Naive thymus-derived CD8-positive, alpha-beta T cell (primary cell): Measurements from ENCODE around the gene MYO5B. TPM values are rescaled to one million over a fixed set of nuclear protein-coding genes. Genes with fewer than 3 reads are reported as not detected.

Experiments
- ATAC-seq, 2 donors: fragments of 150-1000 bp; cut with Tn5 transposase in 1 of 2; sonication (Bioruptor Pico), chemical (Tn5 transposase) in 1 of 2; 1 replicate in 1 of 2; 2 replicates in 1 of 2; pipeline ENCODE4 v1.10.0; 2021; ENCODE audit warnings: mild to moderate bottlenecking in 2 of 2, moderate library complexity in 2 of 2
- POLR2A ChIA-PET: fragments of 350-600 bp; sonication (Branson Sonifier 250); formaldehyde crosslinking; loops from one replicate; lab custom pipeline; 2021; ENCODE audit warnings: antibody characterized with exemption; lab: Charles Lee
- DNase-seq, 10 donors: peaks; one replicate each; pipeline versions ENCODE4 v3.0.0 to v3.0.0-alpha.2; 2020 to 2022
- H3K27ac Mint-ChIP-seq, 10 donors: one replicate each; pipeline ENCODE4 v1.8.0; 2020 to 2022; ENCODE audit warnings: mild to moderate bottlenecking in 10 of 10, mixed read lengths in 10 of 10, moderate library complexity in 4 of 10, inconsistent platforms in 1 of 10
- H3K27me3 Mint-ChIP-seq, 5 donors: one replicate each; pipeline ENCODE4 v1.8.0; 2021 to 2022; ENCODE audit warnings: mixed read lengths in 5 of 5
- H3K36me3 Mint-ChIP-seq, 3 donors: one replicate each; pipeline ENCODE4 v1.8.0; 2020 to 2022; ENCODE audit warnings: mixed read lengths in 3 of 3, mild to moderate bottlenecking in 2 of 3, inconsistent platforms in 1 of 3
- H3K4me1 Mint-ChIP-seq, 4 donors: one replicate each; pipeline ENCODE4 v1.8.0; 2021 to 2022; ENCODE audit warnings: mixed read lengths in 4 of 4
- H3K4me3 Mint-ChIP-seq, 10 donors: one replicate each; pipeline ENCODE4 v1.8.0; 2020 to 2022; ENCODE audit warnings: mild to moderate bottlenecking in 10 of 10, mixed read lengths in 10 of 10, moderate library complexity in 6 of 10, inconsistent platforms in 1 of 10
- H3K9me3 Mint-ChIP-seq, 9 donors: one replicate each; pipeline ENCODE4 v1.8.0; 2020 to 2022; ENCODE audit warnings: mixed read lengths in 9 of 9, mild to moderate bottlenecking in 3 of 9, inconsistent platforms in 1 of 9, moderate library complexity in 1 of 9
- polyA plus RNA-seq, 3 donors: library from polyadenylated mRNA; unstranded; fragments of 300-500 nt; fragmentation: Illumina TruSeq; gene quantifications; one replicate each; pipeline ENCODE4 v1.2.3, GENCODE V29; 2021
- total RNA-seq, 8 experiments: library from RNA in 2 of 8; stranded (reverse) in 2 of 8; gene quantifications; one replicate each; pipeline ENCODE4 v1.2.3 and lab custom pipeline; 2021 to 2026

Gene MYO5B
- total and polyA plus RNA-seq, 5 experiments from 2014 or later = 0.03 TPM; not detected in 4

DNA sequence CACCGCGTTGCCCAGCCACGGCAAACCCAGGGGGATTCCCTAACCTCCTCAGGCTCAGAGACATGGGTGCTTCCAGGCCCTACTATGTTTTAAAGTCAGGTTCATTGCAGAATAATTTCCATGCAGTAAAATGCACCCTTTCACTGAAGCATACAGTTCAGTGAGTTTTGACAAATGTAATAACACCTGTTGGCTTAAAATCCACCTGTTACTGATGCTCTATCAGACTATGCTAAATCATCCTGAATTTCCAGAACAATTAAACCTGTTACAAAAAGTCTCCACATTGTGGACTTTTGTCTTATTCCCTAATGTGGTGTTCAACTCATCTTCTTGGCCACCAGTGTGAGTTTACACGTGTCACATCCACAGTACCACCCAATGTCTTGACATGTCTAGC lies 234.6 kb downstream of the MYO5B start:
- Mint-ChIP-seq H3K27ac (no peak overlapping the region), H3K27me3 (peaks cover 8 to 28% (median 18%) of the 10 kb centered on the region in 5 donors)
- POLR2A ChIA-PET = no interaction called here

DNA sequence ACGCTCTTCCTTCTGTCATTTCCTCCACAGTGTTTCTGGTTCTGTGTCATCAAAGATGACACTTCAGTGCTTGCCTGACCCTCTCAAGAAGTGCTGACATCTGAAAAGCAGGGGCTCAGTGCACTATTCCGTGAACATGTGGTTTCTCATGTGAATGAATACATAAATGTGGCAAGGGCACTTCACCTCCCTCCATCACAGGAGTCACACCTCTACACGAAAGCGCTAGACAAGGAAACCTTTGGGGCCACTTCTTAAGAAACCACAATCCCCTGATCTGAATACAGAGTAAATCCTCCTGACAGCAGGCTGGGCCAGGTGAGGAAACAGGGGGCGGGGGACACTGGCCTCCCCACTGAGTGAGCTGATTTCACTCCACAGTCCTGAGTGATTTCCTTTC lies 235.8 kb downstream of the MYO5B start:
- ATAC-seq (peak; percentile 28 to 85), DNase-seq (peak in 3 of 10 donors; percentile 12 to 25 (median 16))
- Mint-ChIP-seq H3K4me1 (peaks cover 26 to 45% (median 36%) of the 10 kb centered on the region in 4 donors), H3K27ac (peak overlapping the region in 6 of 10 donors; percentile 9 to 56 (median 28)), H3K27me3 (peaks cover 8 to 34% (median 19%) of the 10 kb centered on the region in 5 donors), H3K36me3 (no peaks in the 10 kb centered on the region), H3K9me3 (no peaks in the 10 kb centered on the region), H3K4me3 (peak overlapping the region in 4 of 10 donors; percentile 19 to 59 (median 45))
- POLR2A ChIA-PET = no interaction called here

More for the DNA sequence above, 234.6 kb downstream of the MYO5B start:
- DNase-seq (no peak), ATAC-seq (no peak)
- Mint-ChIP-seq H3K9me3 (no peaks in the 10 kb centered on the region), H3K4me3 (peak overlapping the region in 1 of 10 donors; percentile 12), H3K36me3 (no peaks in the 10 kb centered on the region), H3K4me1 (peaks cover 26 to 45% (median 36%) of the 10 kb centered on the region in 4 donors)

DNA sequence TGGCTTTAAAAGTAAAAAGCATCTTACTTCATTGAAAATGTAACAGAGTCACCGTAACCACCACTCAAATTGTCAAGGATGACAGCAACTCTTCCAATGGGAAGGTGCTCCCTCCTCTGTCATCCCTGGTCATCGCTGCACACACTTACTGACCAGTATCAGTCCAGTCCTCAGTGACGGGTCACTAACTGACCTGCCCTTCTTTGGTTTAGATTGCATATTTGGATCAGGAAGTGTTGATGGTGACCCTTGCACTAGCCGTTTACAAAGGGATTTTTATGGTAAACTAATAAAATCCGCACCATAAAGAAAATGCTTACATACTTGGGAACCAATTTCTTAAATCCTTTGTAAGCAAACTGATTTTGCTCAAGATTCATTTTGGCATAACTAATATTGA lies 239.7 kb downstream of the MYO5B start:
- H3K36me3 Mint-ChIP-seq = no peaks in the 10 kb centered on the region
- peaks cover 24 to 53% (median 45%) of the 10 kb centered on the region in 4 donors for H3K4me1 Mint-ChIP-seq
- POLR2A ChIA-PET = no interaction called here

DNA sequence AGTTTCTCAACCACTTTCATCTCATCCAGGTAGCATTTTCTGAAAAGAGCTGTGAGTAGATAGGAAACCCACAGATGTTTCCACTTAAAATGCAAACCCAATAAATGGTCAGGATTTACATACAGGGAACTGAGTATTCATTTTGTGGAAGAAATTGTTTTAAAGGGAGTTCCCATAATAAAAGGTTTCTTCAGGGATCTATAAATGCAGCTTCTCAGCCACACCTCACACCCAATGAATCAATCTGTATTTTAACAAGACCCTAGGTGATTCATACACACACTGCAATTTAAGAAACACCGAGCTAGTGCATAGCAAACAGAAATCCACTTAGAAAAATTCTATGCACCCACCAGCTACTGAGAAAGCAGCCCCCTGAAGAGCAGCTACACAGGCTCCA lies 241.6 kb downstream of the MYO5B start:
- Mint-ChIP-seq H3K27me3 (peaks cover under 1 to 34% (median 15%) of the 10 kb centered on the region in 5 donors), H3K36me3 (no peaks in the 10 kb centered on the region), H3K4me3 (no peak overlapping the region), H3K27ac (peak overlapping the region in 1 of 10 donors; percentile 47), H3K4me1 (peaks cover 24 to 48% (median 35%) of the 10 kb centered on the region in 4 donors), H3K9me3 (no peaks in the 10 kb centered on the region)
- POLR2A ChIA-PET = no interaction called here
- DNase-seq (no peak), ATAC-seq (no peak)

More for the DNA sequence above, 239.7 kb downstream of the MYO5B start:
- DNase-seq (no peak), ATAC-seq (no peak)
- Mint-ChIP-seq H3K27ac (no peak overlapping the region), H3K9me3 (no peaks in the 10 kb centered on the region), H3K4me3 (no peak overlapping the region), H3K27me3 (peaks cover 6 to 45% (median 24%) of the 10 kb centered on the region in 5 donors)

DNA sequence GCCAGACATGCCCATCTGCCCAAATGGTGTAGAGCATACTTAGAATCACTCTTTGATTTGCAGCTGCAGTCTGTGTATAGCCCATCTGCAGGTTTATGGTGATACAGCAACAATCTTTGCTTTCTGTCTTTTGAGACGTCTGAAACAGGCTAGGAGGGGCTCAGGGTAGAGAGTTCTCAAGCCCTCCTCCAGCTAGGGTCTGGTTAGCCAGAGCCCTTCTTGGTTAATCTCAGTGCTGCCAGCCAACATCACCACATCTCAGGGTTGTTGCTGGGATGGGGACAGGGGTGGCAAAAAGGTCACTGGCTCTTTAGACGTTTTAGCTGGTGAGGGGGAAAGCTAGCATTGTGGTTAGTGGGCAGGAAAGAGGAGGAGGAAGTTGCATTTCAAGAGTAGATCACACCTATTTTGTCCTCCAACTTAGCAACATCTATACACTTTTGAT lies 245.0 kb downstream of the MYO5B start:
- Mint-ChIP-seq H3K27me3 (peaks cover 0 to 18% (median 7%) of the 10 kb centered on the region in 5 donors), H3K36me3 (no peaks in the 10 kb centered on the region), H3K27ac (peak overlapping the region; percentile 31 to 86 (median 68)), H3K4me1 (peaks cover 23 to 40% (median 34%) of the 10 kb centered on the region in 4 donors), H3K4me3 (peak overlapping the region; percentile 41 to 84 (median 67)), H3K9me3 (no peaks in the 10 kb centered on the region)
- POLR2A ChIA-PET = no interaction called here
- ATAC-seq = peak; percentile 85 to 89
- DNase-seq = peak in 6 of 10 donors; percentile 5 to 63 (median 44)

DNA sequence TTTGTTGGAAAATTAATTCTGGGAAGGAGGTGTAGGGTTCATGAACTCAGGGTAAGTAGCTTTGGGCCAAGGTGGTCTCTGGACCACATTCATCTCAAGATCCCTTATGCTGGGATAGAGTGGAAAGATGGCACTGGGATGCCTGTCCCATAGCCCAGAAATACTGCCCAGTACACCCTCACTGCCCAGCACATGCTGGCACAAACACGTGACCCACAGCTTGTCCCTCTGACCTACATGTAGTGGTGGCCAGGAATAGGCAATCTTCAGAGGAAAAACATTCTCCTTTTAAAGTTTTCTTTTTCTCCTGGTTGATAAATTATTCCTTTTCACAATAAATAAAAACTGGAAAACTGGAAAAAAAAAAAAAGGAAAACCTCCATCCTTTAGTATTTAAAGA lies 246.0 kb downstream of the MYO5B start:
- Mint-ChIP-seq H3K27me3 (peaks cover 0 to 11% (median 6%) of the 10 kb centered on the region in 5 donors), H3K4me1 (peaks cover 23 to 45% (median 38%) of the 10 kb centered on the region in 4 donors), H3K27ac (no peak overlapping the region), H3K9me3 (no peaks in the 10 kb centered on the region), H3K36me3 (no peaks in the 10 kb centered on the region), H3K4me3 (no peak overlapping the region)
- DNase-seq (no peak), ATAC-seq (no peak)
- POLR2A ChIA-PET = no interaction called here

DNA sequence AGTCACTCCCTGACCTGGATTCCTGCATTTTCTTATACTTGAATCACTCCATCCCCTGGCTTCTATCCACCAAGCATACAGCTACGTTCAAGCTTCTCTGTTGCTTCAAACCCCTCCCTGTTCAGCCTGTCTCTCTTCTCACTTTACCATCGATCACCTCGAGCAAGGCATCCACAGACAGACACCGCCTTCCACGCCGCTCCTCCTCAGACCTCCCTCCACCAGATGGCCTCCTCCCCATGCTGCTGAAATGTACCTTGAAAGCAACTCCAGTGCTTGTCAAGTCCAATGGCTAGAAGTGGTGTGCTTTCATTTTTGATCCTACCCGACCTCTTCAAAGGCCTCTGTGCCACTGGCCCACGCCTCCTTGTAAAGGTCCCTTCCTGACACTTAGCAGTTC lies 250.3 kb downstream of the MYO5B start:
- peaks cover 7 to 13% (median 11%) of the 10 kb centered on the region in 4 donors for H3K4me1 Mint-ChIP-seq
- ATAC-seq = peak in 1 of 2 donors; percentile 29
- H3K4me3 Mint-ChIP-seq = no peak overlapping the region
- no peaks in the 10 kb centered on the region for H3K9me3 Mint-ChIP-seq
- H3K27me3 Mint-ChIP-seq = no peaks in the 10 kb centered on the region
- DNase-seq = peak in 3 of 10 donors; percentile 12 to 21 (median 16)
- peak overlapping the region in 1 of 10 donors; percentile 75 for H3K27ac Mint-ChIP-seq
- POLR2A ChIA-PET = no interaction called here
- no peaks in the 10 kb centered on the region for H3K36me3 Mint-ChIP-seq

DNA sequence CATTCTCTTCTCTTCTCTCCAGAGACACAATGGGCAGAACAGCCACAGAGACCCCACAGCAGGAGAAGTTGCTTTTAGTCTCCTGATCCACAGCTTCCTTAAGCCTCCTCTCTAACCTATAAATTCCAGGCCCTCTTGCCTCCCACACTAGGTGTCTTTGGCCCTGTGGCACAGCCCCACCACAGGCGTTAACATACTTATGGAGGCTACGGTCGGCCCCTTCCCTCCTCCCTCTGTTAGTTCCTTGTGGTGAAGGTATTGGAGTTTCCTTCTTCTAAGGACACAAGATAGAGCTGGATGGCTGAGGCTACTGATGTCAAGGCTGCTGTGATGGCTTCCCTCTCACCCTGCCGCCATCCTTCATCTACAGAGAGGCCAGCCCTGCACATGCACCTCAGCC lies 258.1 kb downstream of the MYO5B start:
- no peak for ATAC-seq
- DNase-seq = no peak
- Mint-ChIP-seq H3K27ac (no peak overlapping the region), H3K36me3 (no peaks in the 10 kb centered on the region), H3K27me3 (peaks cover 0 to 4% (median 0%) of the 10 kb centered on the region in 5 donors), H3K4me1 (peaks cover 0 to 3% (median 1%) of the 10 kb centered on the region in 4 donors), H3K4me3 (no peak overlapping the region), H3K9me3 (no peaks in the 10 kb centered on the region)
- POLR2A ChIA-PET = no interaction called here

DNA sequence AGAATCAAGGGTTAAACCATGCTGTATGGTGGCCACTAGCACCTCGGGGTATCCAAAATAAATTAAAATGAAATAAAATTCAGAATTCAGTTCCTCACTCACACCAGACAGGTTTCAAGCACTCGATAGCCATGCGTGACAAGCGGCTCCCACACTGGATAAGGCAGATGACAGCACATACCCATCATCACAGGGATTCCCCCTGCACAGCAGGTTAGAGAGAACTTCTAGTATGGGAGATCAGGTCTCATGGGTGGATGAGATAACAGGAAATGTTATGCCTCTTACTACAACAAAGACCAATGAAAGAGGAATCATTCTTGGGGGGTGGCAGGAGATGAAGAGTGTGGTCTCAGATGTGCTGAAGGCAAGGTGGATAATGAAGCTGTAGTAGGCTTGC lies 259.7 kb downstream of the MYO5B start:
- Mint-ChIP-seq H3K4me1 (peaks cover 0 to 3% (median 1%) of the 10 kb centered on the region in 4 donors), H3K36me3 (no peaks in the 10 kb centered on the region)
- no peak for ATAC-seq

DNA sequence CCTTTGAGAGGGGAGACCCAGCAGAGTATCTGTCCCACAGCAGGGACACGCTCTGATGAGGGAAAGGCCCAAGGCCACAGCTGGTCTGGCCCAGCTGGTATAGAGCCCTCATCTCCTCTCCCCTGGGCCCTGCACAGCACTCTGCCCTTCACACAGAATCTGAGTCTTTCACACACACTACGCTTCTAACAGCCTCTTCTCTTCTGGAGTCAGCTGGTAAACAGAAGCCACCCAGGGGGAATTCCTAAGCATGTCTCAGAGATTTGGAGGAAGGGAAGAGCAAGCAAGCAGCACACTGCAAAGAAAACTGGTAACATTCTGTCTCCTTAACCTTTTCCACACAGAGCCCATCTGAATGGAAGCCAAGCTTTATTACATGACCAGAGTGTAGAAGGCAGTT lies 260.5 kb downstream of the MYO5B start:
- Mint-ChIP-seq H3K27me3 (peaks cover 0 to 6% (median 0%) of the 10 kb centered on the region in 5 donors), H3K36me3 (no peaks in the 10 kb centered on the region), H3K4me3 (no peak overlapping the region), H3K4me1 (peaks cover 0 to 3% (median 1%) of the 10 kb centered on the region in 4 donors), H3K27ac (peak overlapping the region in 1 of 10 donors; percentile 45), H3K9me3 (no peaks in the 10 kb centered on the region)
- ATAC-seq = no peak
- DNase-seq = no peak
- POLR2A ChIA-PET = no interaction called here

More for the DNA sequence above, 259.7 kb downstream of the MYO5B start:
- no peak overlapping the region for H3K4me3 Mint-ChIP-seq
- H3K27me3 Mint-ChIP-seq = peaks cover 0 to 6% (median 0%) of the 10 kb centered on the region in 5 donors
- POLR2A ChIA-PET = no interaction called here
- no peak overlapping the region for H3K27ac Mint-ChIP-seq
- H3K9me3 Mint-ChIP-seq = no peaks in the 10 kb centered on the region
- no peak for DNase-seq

DNA sequence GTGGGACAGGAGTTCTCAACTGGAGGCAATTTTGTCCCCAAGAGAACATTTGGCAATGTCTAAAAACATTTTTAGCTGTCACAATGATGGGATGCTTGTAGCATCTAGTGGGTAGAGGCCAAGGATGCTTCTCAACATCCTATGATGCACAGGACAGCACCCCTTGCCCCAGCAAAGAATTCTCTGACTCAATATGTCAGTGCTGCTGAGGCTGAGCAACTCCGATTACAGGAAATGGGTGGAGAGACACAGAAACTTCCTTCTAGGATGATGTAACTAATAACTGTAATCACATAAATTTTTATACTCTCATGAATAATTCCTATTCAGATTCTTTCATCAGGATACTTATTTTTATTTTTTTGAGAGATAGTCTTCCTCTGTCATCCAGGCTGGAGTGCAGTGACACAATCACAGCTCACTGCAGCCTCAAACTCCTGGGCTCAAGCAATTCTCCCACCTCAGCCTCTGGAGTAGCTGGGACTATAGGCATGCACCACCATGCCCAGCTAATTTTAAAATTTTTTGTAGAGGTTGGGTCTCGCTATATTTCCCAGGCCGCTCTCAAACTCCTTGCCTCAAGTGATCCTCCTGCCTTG lies 261.3 kb downstream of the MYO5B start:
- ATAC-seq (no peak), DNase-seq (no peak)
- peaks cover 0 to 2% (median under 1%) of the 10 kb centered on the region in 4 donors for H3K4me1 Mint-ChIP-seq
- H3K27ac Mint-ChIP-seq = peak overlapping the region in 1 of 10 donors; percentile 45
- POLR2A ChIA-PET = no interaction called here
- H3K4me3 Mint-ChIP-seq = no peak overlapping the region
- peaks cover 0 to 6% (median 0%) of the 10 kb centered on the region in 5 donors for H3K27me3 Mint-ChIP-seq
- H3K9me3 Mint-ChIP-seq = no peaks in the 10 kb centered on the region
- H3K36me3 Mint-ChIP-seq = no peaks in the 10 kb centered on the region

DNA sequence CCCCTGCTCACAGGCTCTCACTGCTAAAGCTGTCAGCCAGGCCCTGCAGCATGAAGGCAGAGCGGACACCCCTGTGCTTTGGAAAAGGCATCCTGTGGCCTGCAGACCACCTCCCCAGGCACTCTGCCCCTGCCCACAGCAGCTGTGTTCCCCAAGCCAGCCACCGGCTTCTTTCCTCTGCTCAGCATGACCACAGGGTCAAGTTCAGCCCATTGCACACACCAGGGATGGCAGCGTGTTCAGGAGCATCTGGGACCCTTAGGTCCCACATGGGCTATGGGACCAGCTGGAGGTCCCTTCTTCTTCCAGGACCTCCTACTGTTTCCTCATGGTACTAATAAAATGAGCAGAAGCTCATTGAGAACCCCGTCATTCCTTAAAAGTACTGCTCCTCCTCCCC lies 263.2 kb downstream of the MYO5B start:
- H3K4me3 Mint-ChIP-seq = no peak overlapping the region
- ATAC-seq = no peak
- POLR2A ChIA-PET = no interaction called here
- H3K27ac Mint-ChIP-seq = no peak overlapping the region
- no peaks in the 10 kb centered on the region for H3K36me3 Mint-ChIP-seq
- H3K4me1 Mint-ChIP-seq = peaks cover 0 to 2% (median under 1%) of the 10 kb centered on the region in 4 donors
- peaks cover 0 to 3% (median 0%) of the 10 kb centered on the region in 9 donors for H3K9me3 Mint-ChIP-seq
- no peak for DNase-seq
- H3K27me3 Mint-ChIP-seq = peaks cover 0 to 10% (median 2%) of the 10 kb centered on the region in 5 donors

DNA sequence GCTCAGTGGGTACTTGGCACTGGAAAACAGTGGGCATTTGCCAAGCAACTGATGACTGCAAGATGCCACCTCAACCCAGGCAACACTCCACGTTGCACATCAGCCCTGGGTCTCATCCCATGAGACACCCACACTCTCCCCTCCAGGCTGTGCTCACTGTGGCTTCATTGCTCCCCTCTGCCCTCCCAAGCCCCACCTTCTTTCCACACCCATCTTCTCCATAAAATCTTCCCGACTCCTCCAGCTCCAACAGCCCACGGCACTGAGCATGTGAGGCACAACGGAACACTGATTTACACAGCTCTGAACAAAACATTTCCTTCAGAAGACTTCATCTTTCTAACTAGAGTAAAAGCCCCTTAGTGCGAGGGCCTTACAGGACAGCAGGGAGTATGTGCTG lies 263.8 kb downstream of the MYO5B start:
- POLR2A ChIA-PET = no interaction called here
- peaks cover 0 to 4% (median 0%) of the 10 kb centered on the region in 9 donors for H3K9me3 Mint-ChIP-seq

More for the DNA sequence above, 263.8 kb downstream of the MYO5B start:
- Mint-ChIP-seq H3K4me3 (no peak overlapping the region), H3K27me3 (peaks cover 0 to 11% (median 2%) of the 10 kb centered on the region in 5 donors), H3K36me3 (peaks cover 0 to 2% (median 0%) of the 10 kb centered on the region in 3 donors), H3K27ac (no peak overlapping the region), H3K4me1 (peaks cover 0 to 2% (median under 1%) of the 10 kb centered on the region in 4 donors)
- ATAC-seq (no peak), DNase-seq (no peak)
